OCI-LY1 (cell line): Measurements from ENCODE around the gene NTRK3.

Experiments
- H2AFZ ChIP-seq: fragments of 200-600 bp; sonication (generic), shearing (Covaris generic); 2 replicates; pipeline ENCODE4 v1.6.0; 2014; ENCODE audit warnings: antibody characterized with exemption, mild to moderate bottlenecking, low read length
- H3F3A ChIP-seq: fragments of 200-600 bp; sonication (generic), shearing (Covaris generic); 2 replicates; pipeline ENCODE4 v1.6.0; 2014; ENCODE audit warnings: mild to moderate bottlenecking, antibody characterized with exemption, low read length, moderate library complexity; ENCODE audit not compliant: insufficient read depth
- H3K27ac ChIP-seq: fragments of 200-600 bp; sonication (generic); 2 replicates; pipeline ENCODE4 v1.5.1; 2014; ENCODE audit warnings: low read length, mixed run types, mild to moderate bottlenecking, low read depth; ENCODE audit not compliant: poor library complexity, severe bottlenecking
- H3K27me3 ChIP-seq: fragments of 200-600 bp; sonication (generic); 2 replicates; pipeline ENCODE4 v1.6.0; 2014; ENCODE audit warnings: antibody characterized with exemption, mild to moderate bottlenecking, low read length, moderate library complexity; ENCODE audit not compliant: insufficient read depth
- H3K36me3 ChIP-seq: fragments of 200-600 bp; sonication (generic); 2 replicates; pipeline ENCODE4 v1.6.1; 2014; ENCODE audit warnings: mild to moderate bottlenecking, antibody characterized with exemption, low read length, moderate library complexity, mixed read lengths; ENCODE audit not compliant: insufficient read depth
- H3K4me1 ChIP-seq: fragments of 200-600 bp; sonication (generic); 2 replicates; pipeline ENCODE4 v1.5.1; 2014; ENCODE audit warnings: mild to moderate bottlenecking, low read length, moderate library complexity; ENCODE audit not compliant: insufficient read depth, severe bottlenecking
- H3K4me2 ChIP-seq: fragments of 200-600 bp; sonication (generic), shearing (Covaris generic); 2 replicates; pipeline ENCODE4 v1.6.1; 2014; ENCODE audit warnings: low read length
- H3K4me3 ChIP-seq: fragments of 200-600 bp; sonication (generic); 2 replicates; pipeline ENCODE4 v1.5.1; 2014; ENCODE audit warnings: low read length, low read depth, mild to moderate bottlenecking, mixed read lengths; ENCODE audit not compliant: poor library complexity, severe bottlenecking
- H3K79me2 ChIP-seq: fragments of 200-600 bp; shearing (Covaris generic); 2 replicates; pipeline ENCODE4 v1.6.1; 2016; ENCODE audit warnings: mixed run types, low read length, mixed read lengths; ENCODE audit not compliant: insufficient read depth
- H3K9ac ChIP-seq: fragments of 200-600 bp; sonication (generic), shearing (Covaris generic); 2 replicates; pipeline ENCODE4 v1.6.1; 2014; ENCODE audit warnings: mild to moderate bottlenecking, low read length, mixed read lengths
- H3K9me2 ChIP-seq: fragments of 200-600 bp; sonication (generic), shearing (Covaris generic); 2 replicates; pipeline ENCODE4 v1.6.1; 2014; ENCODE audit warnings: low read depth, mild to moderate bottlenecking, low read length, mixed read lengths
- H3K9me3 ChIP-seq: fragments of 200-600 bp; shearing (Covaris generic); 2 replicates; pipeline ENCODE4 v1.6.1; 2014; ENCODE audit warnings: low read length, mixed read lengths
- H4K20me1 ChIP-seq: fragments of 200-600 bp; sonication (generic), shearing (Covaris generic); 2 replicates; pipeline ENCODE4 v1.6.0; 2016; ENCODE audit warnings: mild to moderate bottlenecking, low read length; ENCODE audit not compliant: insufficient read depth
- EZH2 ChIP-seq: fragments of 200-600 bp; sonication (generic), shearing (Covaris generic); IDR thresholded peaks from 2 replicates; pipeline ENCODE4 v1.8.0; 2017; ENCODE audit warnings: borderline replicate concordance, mixed run types, mild to moderate bottlenecking, antibody characterized with exemption, low read length, moderate library complexity, mixed read lengths
- TF ChIP-seq, protein P1 (sequence below): fragments of 200-600 bp; sonication (generic), shearing (Covaris generic); IDR thresholded peaks from 2 replicates; pipeline ENCODE4 v1.5.1; 2017; ENCODE audit warnings: mild to moderate bottlenecking, antibody characterized with exemption, low read length, moderate library complexity, mixed read lengths

NTRK3 gene

GRCh38 chr15:88029696-88030095 is 226.8 kb downstream of the NTRK3 start:
- H3K36me3 ChIP-seq, result no peaks in the 10 kb centered on the region
- TF ChIP-seq, protein P1, sequence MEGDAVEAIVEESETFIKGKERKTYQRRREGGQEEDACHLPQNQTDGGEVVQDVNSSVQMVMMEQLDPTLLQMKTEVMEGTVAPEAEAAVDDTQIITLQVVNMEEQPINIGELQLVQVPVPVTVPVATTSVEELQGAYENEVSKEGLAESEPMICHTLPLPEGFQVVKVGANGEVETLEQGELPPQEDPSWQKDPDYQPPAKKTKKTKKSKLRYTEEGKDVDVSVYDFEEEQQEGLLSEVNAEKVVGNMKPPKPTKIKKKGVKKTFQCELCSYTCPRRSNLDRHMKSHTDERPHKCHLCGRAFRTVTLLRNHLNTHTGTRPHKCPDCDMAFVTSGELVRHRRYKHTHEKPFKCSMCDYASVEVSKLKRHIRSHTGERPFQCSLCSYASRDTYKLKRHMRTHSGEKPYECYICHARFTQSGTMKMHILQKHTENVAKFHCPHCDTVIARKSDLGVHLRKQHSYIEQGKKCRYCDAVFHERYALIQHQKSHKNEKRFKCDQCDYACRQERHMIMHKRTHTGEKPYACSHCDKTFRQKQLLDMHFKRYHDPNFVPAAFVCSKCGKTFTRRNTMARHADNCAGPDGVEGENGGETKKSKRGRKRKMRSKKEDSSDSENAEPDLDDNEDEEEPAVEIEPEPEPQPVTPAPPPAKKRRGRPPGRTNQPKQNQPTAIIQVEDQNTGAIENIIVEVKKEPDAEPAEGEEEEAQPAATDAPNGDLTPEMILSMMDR, result no peak
- no peak for TF ChIP-seq EZH2
- H3K9ac ChIP-seq, result no peak overlapping the region
- H4K20me1 ChIP-seq, result no peaks in the 10 kb centered on the region
- no peaks in the 10 kb centered on the region for H3K79me2 ChIP-seq
- H3K4me2 ChIP-seq, result no peak overlapping the region
- no peaks in the 10 kb centered on the region for H3F3A ChIP-seq
- H3K4me1 ChIP-seq, result no peaks in the 10 kb centered on the region
- no peak overlapping the region for H2AFZ ChIP-seq
- H3K27me3 ChIP-seq, result no peaks in the 10 kb centered on the region
- H3K9me2 ChIP-seq, result no peaks in the 10 kb centered on the region
- H3K27ac ChIP-seq, result no peak overlapping the region
- H3K4me3 ChIP-seq, result no peak overlapping the region
- H3K9me3 ChIP-seq, result no peaks in the 10 kb centered on the region

GRCh38 chr15:88028024-88028423 is 228.5 kb downstream of the NTRK3 start:
- Histone ChIP-seq H4K20me1 (no peaks in the 10 kb centered on the region), H3K9me3 (no peaks in the 10 kb centered on the region), H2AFZ (no peak overlapping the region), H3K4me2 (no peak overlapping the region), H3K9me2 (no peaks in the 10 kb centered on the region), H3K4me1 (no peaks in the 10 kb centered on the region), H3F3A (no peaks in the 10 kb centered on the region), H3K36me3 (no peaks in the 10 kb centered on the region), H3K4me3 (no peak overlapping the region), H3K79me2 (no peaks in the 10 kb centered on the region), H3K27ac (no peak overlapping the region), H3K27me3 (no peaks in the 10 kb centered on the region), H3K9ac (no peak overlapping the region)
- TF ChIP-seq, protein P1, result peak; percentile 14; the same call in 1 of the 2 replicates
- TF ChIP-seq EZH2, result no peak

- Histone ChIP-seq H3K9me3 (no peaks in the 10 kb centered on the region), H3K27ac (no peak overlapping the region), H3K79me2 (no peaks in the 10 kb centered on the region), H3F3A (no peaks in the 10 kb centered on the region), H3K9ac (no peak overlapping the region), H3K4me1 (no peaks in the 10 kb centered on the region), H3K27me3 (no peaks in the 10 kb centered on the region), H4K20me1 (no peaks in the 10 kb centered on the region), H2AFZ (no peak overlapping the region), H3K4me2 (no peak overlapping the region), H3K9me2 (no peaks in the 10 kb centered on the region), H3K4me3 (no peak overlapping the region), H3K36me3 (no peaks in the 10 kb centered on the region)
- TF ChIP-seq, protein P1, result no peak
- no peak for TF ChIP-seq EZH2
Observed at GRCh38 chr15:88023914-88024313, 232.6 kb downstream of the NTRK3 start.
